Tibial artery (tissue), 4 donors: ENCODE measurements around the gene ZNF181.

Experiments used
- DNase-seq, 2 donors: peaks; one replicate each; pipeline ENCODE4 v3.0.0-alpha.2; 2019
- H3K27ac ChIP-seq, 2 donors: fragments of 200-600 bp; sonication (generic) in 1 of 2; 1 replicate in 1 of 2; 2 replicates in 1 of 2; pipeline ENCODE4 v1.5.1; 2018 to 2019; ENCODE audit warnings: mild to moderate bottlenecking in 1 of 2
- H3K27me3 ChIP-seq, 2 donors: fragments of 200-600 bp; sonication (generic) in 1 of 2; one replicate each; pipeline versions ENCODE4 v1.5.1 to v1.6.0; 2016 to 2019
- H3K36me3 ChIP-seq, 3 donors: fragments of 200-600 bp; sonication (generic) in 2 of 3; one replicate each; pipeline ENCODE4 v1.5.1; 2016 to 2019; ENCODE audit warnings: mild to moderate bottlenecking in 2 of 3
- H3K4me1 ChIP-seq, 4 donors: fragments of 200-600 bp; sonication (generic) in 2 of 4; 1 replicate in 3 of 4; 2 replicates in 1 of 4; pipeline ENCODE4 v1.5.1; 2016 to 2019
- H3K4me3 ChIP-seq, 2 donors: fragments of 200-600 bp; sonication (generic) in 1 of 2; 1 replicate in 1 of 2; 2 replicates in 1 of 2; pipeline ENCODE4 v1.5.1; 2018 to 2019; ENCODE audit warnings: mild to moderate bottlenecking in 2 of 2
- H3K9me3 ChIP-seq, 3 donors: fragments of 200-600 bp; sonication (generic) in 1 of 3; one replicate each; pipeline ENCODE4 v1.5.1; 2016 to 2019
- CTCF ChIP-seq, 2 experiments: fragments of 200-600 bp in 1 of 2; fragments of 450-650 bp in 1 of 2; IDR thresholded peaks; one replicate each; pipeline ENCODE4 v1.5.1; 2017 to 2019; ENCODE audit warnings: antibody characterized with exemption in 2 of 2, mild to moderate bottlenecking in 1 of 2, moderate library complexity in 1 of 2
- intact Hi-C: fragments of 100-400 bp; cut with DNase I; formaldehyde crosslinking; loops from one replicate; pipeline ENCODE4 v1.15.0; 2023; ENCODE audit warnings: low total_unique reads

The ZNF181 gene

GRCh38 chr19:34759218-34759917 lies 25.3 kb downstream of the ZNF181 start:
- Histone ChIP-seq H3K9me3 (peaks cover 18 to 97% (median 70%) of the 10 kb centered on the region in 3 donors), H3K4me1 (no peaks in the 10 kb centered on the region), H3K4me3 (no peak overlapping the region), H3K27me3 (no peaks in the 10 kb centered on the region), H3K36me3 (peaks cover 63 to 98% (median 96%) of the 10 kb centered on the region in 3 donors), H3K27ac (no peak overlapping the region)
- DNase-seq = no peak
- no peak for TF ChIP-seq CTCF (IDR thresholded peaks at IDR 0.05)
- intact Hi-C loops = no loop called here

- DNase-seq = no peak
- Histone ChIP-seq H3K4me3 (no peak overlapping the region), H3K9me3 (peaks cover 0 to 31% (median 26%) of the 10 kb centered on the region in 3 donors), H3K4me1 (peaks cover 0 to under 1% (median 0%) of the 10 kb centered on the region in 4 donors), H3K36me3 (peaks cover 83 to 90% (median 86%) of the 10 kb centered on the region in 3 donors), H3K27ac (no peak overlapping the region), H3K27me3 (no peaks in the 10 kb centered on the region)
- no peak for TF ChIP-seq CTCF (IDR thresholded peaks at IDR 0.05)
- intact Hi-C loops = no loop called here
These were observed 32.3 kb downstream of the ZNF181 start for GRCh38 chr19:34766386-34766785.

- Histone ChIP-seq H3K27me3 (no peaks in the 10 kb centered on the region), H3K9me3 (peaks cover 0 to 15% (median 12%) of the 10 kb centered on the region in 3 donors), H3K4me3 (no peak overlapping the region), H3K27ac (no peak overlapping the region), H3K36me3 (peaks cover 67 to 76% (median 70%) of the 10 kb centered on the region in 3 donors), H3K4me1 (peaks cover 0 to 12% (median 10%) of the 10 kb centered on the region in 4 donors)
- DNase-seq = no peak
- no peak for TF ChIP-seq CTCF (IDR thresholded peaks at IDR 0.05)
- intact Hi-C loops = no loop called here
These were observed 33.9 kb downstream of the ZNF181 start for GRCh38 chr19:34767951-34768350.

- intact Hi-C loops = loop anchor here (5.0 kb wide), 1 partner anchor 41 kb away; the partner anchor contains the start of gene ZNF181
- Histone ChIP-seq H3K4me1 (peaks cover 0 to 12% (median 10%) of the 10 kb centered on the region in 4 donors), H3K27me3 (no peaks in the 10 kb centered on the region), H3K36me3 (peaks cover 17 to 26% (median 21%) of the 10 kb centered on the region in 3 donors), H3K4me3 (peak within 1 kb of the TSS; percentile 76 to 82), H3K9me3 (no peaks in the 10 kb centered on the region), H3K27ac (peak within 1 kb of the TSS; percentile 71 to 84)
- TF ChIP-seq CTCF (IDR thresholded peaks at IDR 0.05) = no peak
- peak; percentile 87 to 94 for DNase-seq
These were observed 38.9 kb downstream of the ZNF181 start, which contains the start of gene ZNF599 for GRCh38 chr19:34772697-34773554. TSS of gene ZNF599 (minus strand) at chr19:34773215. CDS start at chr19:34772841, 374 bp downstream.

GRCh38 chr19:34773555-34773864 lies 39.5 kb downstream of the ZNF181 start:
- Histone ChIP-seq H3K27me3 (no peaks in the 10 kb centered on the region), H3K27ac (peak overlapping the region; percentile 71 to 84), H3K9me3 (no peaks in the 10 kb centered on the region), H3K4me1 (peaks cover 0 to 12% (median 10%) of the 10 kb centered on the region in 4 donors), H3K36me3 (peaks cover 12 to 20% (median 15%) of the 10 kb centered on the region in 3 donors), H3K4me3 (peak overlapping the region; percentile 76 to 82)
- no peak for TF ChIP-seq CTCF (IDR thresholded peaks at IDR 0.05)
- intact Hi-C loops = loop anchor here (5.0 kb wide), 1 partner anchor 41 kb away; the partner anchor contains the start of gene ZNF181
- no peak for DNase-seq
